ENCODE measurements around the gene GMPPA.
A peak's percentile ranks its signal among the peaks of the same experiment; 100 is the strongest.

GMPPA gene

GRCh38 chr2:219498280-219499057 lies at the start of gene GMPPA:
GMPPA (plus strand) TSS chr2:219498891; CDS start chr2:219499976, 1,085 bp downstream.
- peak; percentile 99 for DNase-seq

DNA sequence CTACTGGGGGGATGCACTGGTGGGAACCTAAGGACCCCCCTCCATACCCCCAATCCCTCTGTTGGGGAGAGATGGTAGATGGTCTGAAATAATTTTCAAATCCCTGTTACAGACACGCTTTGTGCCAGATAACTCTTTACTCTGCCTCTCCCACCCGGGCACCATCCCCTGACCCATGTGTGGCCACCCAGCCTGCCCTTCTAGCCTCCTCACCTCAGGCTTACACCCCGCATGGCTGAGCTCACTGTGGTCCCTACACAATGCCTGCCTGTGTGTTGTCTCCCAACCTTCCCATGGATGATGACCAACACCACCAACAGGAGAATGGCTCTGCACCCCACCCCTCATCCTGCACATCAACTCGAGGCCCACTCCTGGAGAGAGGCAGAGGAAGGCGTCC lies 49.1 kb upstream of the GMPPA start:
- no peak for DNase-seq

GRCh38 chr2:219451661-219452360 lies 46.9 kb upstream of the GMPPA start:
- DNase-seq: no peak

DNA sequence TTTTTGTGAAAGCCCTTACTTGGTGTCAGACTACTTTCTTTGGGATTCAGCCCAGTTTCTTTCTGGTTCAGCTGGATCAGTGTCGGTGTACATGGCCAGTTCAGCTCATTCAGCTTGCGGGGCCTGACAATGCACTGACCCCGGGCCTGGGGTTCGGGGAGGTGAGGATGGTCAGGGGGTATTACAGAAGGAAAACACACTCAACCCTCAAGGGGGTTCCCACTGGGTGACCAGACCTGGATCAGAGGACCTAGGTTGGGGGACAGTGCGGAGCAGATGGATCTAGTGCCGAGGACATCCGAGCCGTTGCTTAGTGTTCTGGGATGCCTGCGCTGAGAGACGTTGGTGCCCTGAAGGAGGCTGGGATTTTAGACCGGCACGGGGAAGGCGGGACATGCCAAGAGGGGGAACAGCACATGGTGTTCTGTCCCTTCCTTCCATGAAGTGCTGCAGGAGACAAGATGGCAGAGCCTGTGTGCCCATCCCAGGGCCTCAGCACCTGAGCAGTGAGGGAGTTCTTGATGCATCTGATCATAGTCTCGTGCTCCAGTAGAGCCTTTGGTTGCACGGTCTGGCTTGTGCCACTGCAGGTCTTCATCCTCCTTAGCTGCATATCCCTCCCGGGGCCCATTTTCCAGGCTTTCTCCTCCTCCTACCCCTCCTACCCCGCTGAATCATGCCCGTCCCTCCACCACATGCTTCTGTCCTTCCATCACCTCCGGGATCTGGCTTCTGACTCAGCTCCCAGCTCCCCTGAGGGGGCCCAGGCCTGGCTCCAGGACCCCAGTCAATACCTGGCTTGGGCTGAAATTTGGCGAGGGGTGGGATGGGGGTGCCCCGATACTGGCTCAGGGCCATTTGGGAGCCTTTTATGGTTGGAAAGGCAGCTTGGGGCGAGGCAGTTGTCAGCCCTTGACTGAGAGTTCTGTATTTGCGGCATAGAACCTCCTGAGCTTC lies 46.1 kb upstream of the GMPPA start:
- DNase-seq: no peak

DNA sequence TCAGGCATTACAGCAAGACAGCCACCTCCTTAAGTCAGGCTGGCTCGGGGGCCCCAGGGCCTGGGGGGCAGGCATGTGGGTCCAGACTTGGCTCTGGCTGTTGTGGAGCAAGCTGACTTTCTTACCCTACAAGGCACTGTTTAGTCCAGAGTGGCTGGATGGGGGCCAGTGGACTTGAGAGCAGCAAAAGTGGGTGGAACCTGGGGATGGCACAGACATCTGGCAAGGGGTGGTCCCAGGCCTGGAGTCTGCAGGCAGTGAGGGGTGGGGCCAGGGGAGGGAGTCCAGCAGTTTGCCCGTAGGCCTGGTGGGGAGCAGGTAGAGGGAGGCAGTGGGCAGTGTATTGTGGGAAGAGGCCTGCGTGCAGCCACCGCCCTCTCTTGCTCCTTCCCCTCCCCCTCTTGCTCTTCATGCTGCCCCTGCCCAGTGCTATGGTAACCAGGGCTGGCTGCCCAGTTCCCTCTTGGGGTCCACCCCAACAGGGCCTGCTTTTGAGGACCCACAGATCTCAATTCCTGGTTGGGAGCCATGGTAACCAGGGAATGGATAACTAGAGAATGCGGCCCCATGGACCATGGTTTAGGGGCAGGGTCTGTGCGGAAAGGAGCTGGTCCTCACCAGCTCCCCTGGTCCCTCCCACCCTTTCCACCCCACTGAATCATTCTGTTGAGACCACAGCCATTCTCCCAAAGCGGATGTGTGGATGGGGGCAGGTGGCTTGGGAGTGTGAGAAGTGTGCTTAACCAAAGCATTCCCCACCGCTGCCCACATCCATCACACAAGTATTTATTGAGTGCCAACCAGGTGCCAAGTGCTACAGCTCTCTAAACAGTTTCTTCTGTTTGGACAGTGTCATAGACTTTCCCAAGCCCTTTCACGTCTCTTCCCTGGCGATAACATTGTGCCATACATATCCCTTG lies 44.8 kb upstream of the GMPPA start:
- DNase-seq: no peak

DNA sequence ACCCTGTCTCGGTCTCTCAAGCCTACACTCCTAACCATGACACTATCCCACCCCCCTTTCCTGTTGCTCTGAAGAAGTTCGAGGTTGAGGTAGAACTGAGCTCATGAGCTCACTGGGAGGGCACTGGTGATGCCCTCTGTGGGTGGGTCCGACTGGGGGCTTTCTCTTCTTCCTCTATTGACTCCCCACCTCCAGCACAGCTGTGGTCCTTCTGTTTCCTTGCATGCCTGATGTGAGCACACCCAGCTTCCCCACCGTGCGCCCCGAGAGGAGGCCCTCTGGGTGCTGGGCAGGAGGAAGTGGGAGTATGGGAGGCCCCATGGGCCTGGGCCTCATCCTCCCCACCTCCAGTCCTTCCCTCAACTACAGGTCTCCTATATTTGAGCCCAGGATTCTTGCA lies 43.1 kb upstream of the GMPPA start:
- no peak for DNase-seq

GRCh38 chr2:219457784-219458369 lies 40.8 kb upstream of the GMPPA start:
- peak; percentile 63 for DNase-seq

GRCh38 chr2:219458996-219459395 lies 39.7 kb upstream of the GMPPA start:
- no peak for DNase-seq

- peak; percentile 59 for DNase-seq
Observed at GRCh38 chr2:219459460-219460311, 39.0 kb upstream of the GMPPA start.

GRCh38 chr2:219460424-219460926 lies 38.2 kb upstream of the GMPPA start:
- no peak for DNase-seq

GRCh38 chr2:219461047-219461514 lies 37.6 kb upstream of the GMPPA start:
- DNase-seq: no peak

DNA sequence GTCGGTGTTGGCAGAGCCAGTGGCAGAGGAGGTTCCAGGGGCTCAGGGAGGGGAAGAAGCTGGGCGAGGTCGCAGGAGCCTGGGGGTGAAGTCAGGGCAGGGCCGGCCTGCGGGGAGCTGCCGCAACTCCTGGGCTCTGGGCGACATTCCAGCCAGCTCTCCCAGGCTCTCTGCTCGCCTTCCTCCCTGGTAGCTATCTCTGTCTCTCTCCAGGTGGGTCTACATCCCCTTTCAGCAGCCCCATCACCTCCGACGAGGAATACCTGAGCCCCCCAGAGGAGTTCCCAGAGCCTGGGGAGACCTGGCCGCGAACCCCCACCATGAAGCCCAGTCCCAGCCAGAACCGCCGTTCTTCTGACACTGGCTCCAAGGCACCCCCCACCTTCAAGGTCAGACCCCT lies 37.0 kb upstream of the GMPPA start:
- DNase-seq: no peak

- DNase-seq: no peak
Observed at GRCh38 chr2:219462349-219462748, 36.3 kb upstream of the GMPPA start.

DNA sequence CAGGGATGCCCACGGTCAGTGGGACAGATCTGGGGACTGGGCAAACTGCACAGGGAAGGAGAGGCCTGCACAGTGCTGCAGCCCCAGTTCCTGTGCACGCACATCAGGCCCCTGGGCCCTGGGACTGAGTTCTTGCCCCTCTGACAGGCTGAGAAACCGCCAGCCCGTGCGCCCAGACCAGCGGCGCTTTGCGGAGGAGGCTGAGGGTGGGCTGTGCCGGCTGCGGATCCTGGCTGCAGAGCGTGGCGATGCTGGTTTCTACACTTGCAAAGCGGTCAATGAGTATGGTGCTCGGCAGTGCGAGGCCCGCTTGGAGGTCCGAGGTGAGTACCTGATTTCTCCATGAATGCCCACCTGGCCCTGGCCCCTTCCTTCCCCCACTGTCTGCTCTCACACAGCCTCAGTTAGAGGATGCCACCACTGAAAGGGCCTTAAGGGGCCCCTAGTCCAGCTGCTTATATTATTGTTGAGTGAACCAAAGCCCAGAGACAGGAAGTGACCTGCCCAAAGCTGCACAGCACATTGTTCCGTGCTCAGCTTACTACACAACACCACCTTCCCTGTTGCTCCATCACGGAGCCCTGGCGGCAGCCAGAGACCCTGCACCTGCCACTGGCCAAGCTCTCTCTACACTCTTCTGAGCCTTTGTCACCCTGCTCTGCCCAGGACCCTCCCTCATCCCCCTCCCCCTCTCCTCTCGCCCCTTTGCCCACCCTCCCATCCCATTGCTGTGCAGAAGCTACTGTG lies 34.2 kb upstream of the GMPPA start:
- DNase-seq: no peak

GRCh38 chr2:219465659-219466561 lies 32.8 kb upstream of the GMPPA start:
- DNase-seq: no peak

- DNase-seq: no peak
Observed at GRCh38 chr2:219466816-219467735, 31.6 kb upstream of the GMPPA start.

DNA sequence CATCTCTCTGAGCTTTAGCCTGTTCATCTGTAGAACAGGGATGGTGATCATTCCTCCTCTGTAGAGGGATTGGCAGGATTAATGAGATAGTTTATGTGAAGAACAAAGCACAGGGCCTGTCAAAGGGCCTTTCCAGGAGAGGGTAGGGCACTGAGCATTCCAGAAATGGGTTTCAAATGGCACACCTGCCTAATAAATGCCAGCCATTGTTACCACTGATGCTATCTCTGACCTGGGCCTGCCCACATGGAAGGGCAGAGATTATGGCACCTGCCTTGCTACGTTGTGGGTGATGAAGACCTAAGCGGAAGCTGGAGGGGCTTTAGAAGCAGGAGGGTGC lies 31.0 kb upstream of the GMPPA start:
- no peak for DNase-seq
